GM19455 (cell line): ENCODE results near the gene CBX5.
"Not testable (repeated sequence)": the region's sequence is repeated elsewhere in the genome, so short reads cannot be mapped to it uniquely, and the experiment has no call there.

Source experiments
- ATAC-seq: cut with Tn5 transposase; IDR thresholded peaks from one replicate; pipeline ENCODE4 v1.9.1; 2021; ENCODE audit not compliant: unreplicated experiment

The CBX5 gene

DNA sequence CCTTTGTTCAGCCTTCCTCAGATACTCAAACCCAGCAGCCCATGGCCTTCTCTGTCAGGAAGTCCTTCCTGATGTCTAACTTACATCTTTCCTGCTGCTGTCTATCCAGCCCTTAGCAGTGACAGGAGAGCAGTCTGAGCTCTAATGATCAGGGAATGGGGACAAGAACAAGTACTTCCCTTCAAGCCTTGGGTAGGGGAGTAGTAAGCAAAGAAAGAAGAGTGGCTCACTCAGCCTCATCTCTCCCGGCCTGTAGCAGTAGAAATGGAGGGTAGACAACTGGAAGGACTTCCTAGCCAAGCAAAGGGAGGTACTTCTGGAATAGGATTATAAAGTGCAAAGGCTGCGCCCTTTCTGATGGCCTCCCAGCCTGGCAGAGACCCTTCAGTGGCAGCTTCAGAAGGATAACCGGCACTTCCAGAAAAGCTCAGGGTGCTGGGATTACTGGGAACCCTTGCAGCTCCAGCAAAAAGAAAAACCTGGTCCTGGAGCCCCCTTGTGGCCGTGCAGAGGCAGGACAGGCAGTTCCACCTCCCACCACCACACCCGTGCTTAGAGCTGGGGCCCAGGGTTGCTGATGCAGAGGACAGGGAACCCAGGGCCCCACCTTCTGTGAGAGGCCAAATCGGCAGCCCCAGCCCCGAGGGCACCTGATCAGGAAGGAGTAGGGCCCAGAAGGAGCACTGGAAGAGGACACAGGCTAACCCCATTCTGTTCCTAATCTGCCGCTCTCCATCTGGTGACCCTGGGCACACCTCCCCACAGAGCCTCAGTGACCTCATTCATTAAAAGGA is 78.7 kb downstream of the CBX5 start:
- no peak for ATAC-seq

DNA sequence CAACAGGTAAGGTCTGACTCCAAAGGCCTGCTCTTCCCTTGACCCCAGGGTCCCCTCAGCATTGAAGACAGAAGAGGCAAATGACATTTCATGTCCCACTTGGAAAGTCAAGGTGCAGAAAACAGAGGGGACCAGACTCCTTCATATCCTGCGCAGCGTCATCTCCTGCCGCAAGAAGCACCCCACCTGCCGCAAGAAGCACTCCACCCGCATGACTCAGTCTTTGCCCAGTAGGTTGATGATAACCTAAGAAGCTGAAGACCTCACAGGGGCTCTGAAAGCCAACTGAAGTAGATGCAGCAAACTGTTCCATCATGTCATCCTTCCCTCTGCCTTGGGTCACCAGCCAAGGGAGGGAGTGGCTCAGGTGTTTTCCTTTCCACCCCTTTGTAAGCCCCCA is 79.5 kb downstream of the CBX5 start:
- no peak for ATAC-seq

GRCh38 chr12:54199917-54200316 is 80.0 kb downstream of the CBX5 start:
- ATAC-seq = no peak

DNA sequence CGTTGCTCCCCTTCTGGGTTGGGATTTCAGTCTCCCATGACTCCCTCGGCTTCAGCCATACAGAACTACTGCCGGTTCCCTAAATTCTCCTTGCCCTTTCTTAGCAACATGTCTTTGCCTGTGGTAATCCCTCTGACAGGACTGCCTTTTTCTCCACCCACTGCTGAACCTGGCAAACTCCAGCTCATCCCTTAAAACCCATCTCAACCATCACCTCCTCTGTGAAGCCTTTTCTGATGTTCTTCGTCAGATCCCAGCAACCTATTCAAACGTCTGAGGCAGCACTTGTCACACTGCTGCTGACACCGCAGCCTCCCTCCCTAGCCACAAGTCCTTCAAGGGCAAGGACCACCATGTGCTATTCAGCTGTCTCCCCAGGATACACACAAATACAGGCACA is 80.9 kb downstream of the CBX5 start:
- ATAC-seq = no peak

- ATAC-seq = no peak
These were observed 82.5 kb downstream of the CBX5 start for GRCh38 chr12:54197431-54197909.

GRCh38 chr12:54197010-54197409 is 82.9 kb downstream of the CBX5 start:
- no peak for ATAC-seq

GRCh38 chr12:54196396-54196795 is 83.5 kb downstream of the CBX5 start:
- ATAC-seq = no peak

DNA sequence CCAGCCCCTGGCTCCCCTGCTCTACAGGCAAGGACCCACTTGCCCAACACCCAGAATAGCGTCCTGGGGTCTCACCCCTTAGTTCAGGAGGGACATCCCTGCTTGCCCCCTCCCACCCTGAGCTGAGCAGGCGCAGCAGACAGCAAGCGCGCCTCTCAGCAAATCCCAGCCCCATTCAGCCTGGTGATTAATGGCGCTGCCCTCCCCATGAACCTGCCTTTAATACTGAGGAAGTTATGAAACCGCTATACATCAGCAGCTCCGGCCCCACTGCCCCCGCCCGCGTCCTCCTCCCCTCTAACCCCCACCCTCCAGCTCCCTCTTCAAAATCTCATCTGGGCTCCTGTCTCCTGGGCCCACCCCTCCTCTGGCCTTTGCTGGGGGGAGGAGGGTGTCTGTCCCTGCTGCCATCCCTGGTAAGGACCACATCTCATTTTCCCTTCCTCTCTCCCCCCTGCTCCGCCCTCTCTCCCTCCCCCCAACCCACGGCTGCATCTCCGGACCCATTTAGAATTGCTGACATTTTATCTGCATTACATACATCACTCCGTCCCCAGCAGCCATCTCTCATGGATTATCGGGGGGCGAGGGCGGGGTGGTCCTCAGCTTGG is 84.1 kb downstream of the CBX5 start:
- ATAC-seq = no peak

DNA sequence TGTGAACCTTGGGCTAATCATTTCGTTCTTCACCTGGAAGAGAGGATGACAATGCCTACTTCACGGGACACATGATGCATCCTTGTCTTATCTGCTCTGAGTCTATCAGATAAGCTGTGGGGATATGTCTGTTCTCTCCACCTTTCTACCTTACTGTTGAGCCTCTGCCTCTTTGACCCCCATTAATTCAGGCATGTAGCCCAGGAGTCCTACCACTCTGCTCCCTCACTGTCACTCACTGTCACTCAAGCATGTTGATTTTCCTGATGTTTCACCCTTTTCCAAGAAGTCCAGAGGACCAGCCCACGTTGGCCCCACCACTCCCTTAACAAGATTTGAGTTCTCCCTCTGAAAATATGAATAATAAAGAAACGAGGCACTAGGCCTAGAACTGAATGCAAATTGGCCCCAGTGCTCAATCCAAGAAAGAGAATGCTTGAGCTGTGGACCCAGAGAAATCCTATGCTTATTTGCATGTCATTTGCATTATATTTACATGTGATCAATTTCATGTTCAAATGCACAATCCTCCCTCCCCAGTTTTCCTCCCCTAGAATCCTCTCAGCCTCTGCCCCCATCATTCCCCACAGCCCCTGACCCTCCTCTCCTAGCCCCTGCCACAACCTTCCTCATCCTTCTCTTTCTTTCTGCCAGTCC is 84.7 kb downstream of the CBX5 start:
- ATAC-seq = no peak

- not testable (repeated sequence) for ATAC-seq
These were observed 85.3 kb downstream of the CBX5 start for GRCh38 chr12:54194611-54195010.

- ATAC-seq = no peak
These were observed 86.5 kb downstream of the CBX5 start for GRCh38 chr12:54193434-54193833.

- ATAC-seq = no peak
These were observed 88.3 kb downstream of the CBX5 start for GRCh38 chr12:54191550-54192022.

DNA sequence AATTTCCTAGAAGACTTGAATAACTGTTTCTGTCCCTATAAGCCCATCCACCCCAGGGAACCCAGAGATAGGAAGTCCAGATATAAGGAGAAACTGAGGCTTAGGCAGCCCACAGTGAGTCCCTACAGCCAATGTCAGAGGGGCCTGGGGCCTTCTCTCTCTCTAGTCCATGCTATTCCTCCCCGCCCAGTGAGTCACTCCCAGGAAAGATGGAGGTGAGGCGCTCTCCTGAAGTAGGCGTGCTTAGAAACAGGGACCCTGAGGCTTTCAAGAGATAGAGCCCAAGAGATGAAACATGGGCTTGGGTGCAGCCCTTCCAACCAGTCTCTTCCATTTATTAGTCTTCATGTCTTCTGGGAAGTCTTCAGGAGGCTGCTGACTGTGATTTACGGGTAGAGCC is 88.8 kb downstream of the CBX5 start:
- ATAC-seq = no peak

- ATAC-seq = peak; percentile 25
These were observed 90.8 kb downstream of the CBX5 start for GRCh38 chr12:54189198-54189539.

- ATAC-seq = no peak
These were observed 92.8 kb downstream of the CBX5 start for GRCh38 chr12:54187075-54187474.

GRCh38 chr12:54185919-54186318 is 94.0 kb downstream of the CBX5 start:
- no peak for ATAC-seq

DNA sequence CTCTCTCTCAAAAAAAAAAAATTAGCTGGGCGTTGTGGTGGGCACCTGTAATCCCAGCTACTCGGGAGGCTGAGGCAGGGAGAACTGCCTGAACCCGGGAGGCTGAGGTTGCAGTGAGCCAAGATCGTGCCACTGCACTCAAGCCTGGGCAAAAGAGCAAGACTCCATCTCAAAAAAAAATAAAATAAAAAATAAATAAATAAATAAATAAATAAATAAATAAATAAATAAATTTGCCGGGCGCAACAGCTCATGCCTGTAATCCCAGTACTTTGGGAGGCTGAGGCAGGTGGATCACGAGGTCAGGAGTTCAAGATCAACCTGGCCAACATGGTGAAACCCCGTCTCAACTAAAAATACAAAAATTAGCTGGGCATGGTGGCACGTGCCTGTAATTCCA is 94.6 kb downstream of the CBX5 start:
- ATAC-seq = not testable (repeated sequence)

GRCh38 chr12:54184024-54184805 is 95.7 kb downstream of the CBX5 start:
- no peak for ATAC-seq

- ATAC-seq = no peak
These were observed 96.9 kb downstream of the CBX5 start for GRCh38 chr12:54182981-54183380.

DNA sequence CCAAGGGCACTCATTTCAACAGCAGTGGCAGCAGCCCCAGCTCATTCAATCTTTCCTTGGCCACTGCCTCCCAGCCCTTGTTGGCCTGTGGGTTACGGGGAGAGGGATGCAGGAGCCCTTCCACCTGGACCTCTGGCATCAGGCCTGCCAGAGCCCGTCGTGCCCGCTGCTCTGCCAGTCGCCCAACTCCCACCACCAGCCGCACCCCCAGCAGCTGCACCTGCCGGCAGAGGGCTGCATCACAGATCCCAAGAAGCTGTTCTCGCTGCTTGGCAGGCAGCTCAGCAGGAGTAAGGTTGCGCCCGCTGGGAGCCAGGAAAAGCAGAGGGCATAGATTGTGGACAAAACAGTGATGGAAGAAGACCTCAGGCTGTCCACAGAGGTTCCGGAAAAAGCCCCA is 97.8 kb downstream of the CBX5 start:
- ATAC-seq = no peak
